Measurements from ENCODE around the gene FAM89A. TPM values are rescaled to one million over a fixed set of nuclear protein-coding genes. Genes with fewer than 3 reads are reported as not detected.

Gene FAM89A
- total and polyA plus RNA-seq, 9 of the 15 experiments (the other 6 are each of a cell fraction or from before 2014, with no cell fraction given), result 8.7 to 66.2 (median 43.3) TPM

GRCh38 chr1:230977761-230978490, 62.1 kb downstream of the FAM89A start:
- Histone ChIP-seq H3K4me3 (peak overlapping the region; percentile 62), H3K4me2 (ENCODE audit: insufficient read depth, low read length) (peak overlapping the region; percentile 92), H2AFZ (ENCODE audit: low read depth, low read length) (peak overlapping the region; percentile 3; the same call in 1 of the 2 replicates), H3K27me3 (ENCODE audit: control insufficient read depth in 2 of 2, insufficient read depth in 2 of 2, low read length in 2 of 2) (no peaks in the 10 kb centered on the region), H3K9ac (ENCODE audit: insufficient read depth in 1 of 2, low read depth in 2 of 2, low read length in 2 of 2) (peak overlapping the region; percentile 40 to 91), H4K20me1 (replicated peaks; ENCODE audit: control insufficient read depth, insufficient read depth, low read length) (peaks cover under 1% of the 10 kb centered on the region; the same call in 1 of the 2 replicates), H3K36me3 (ENCODE audit: control insufficient read depth, insufficient read depth, low read length) (peaks cover 39% of the 10 kb centered on the region), H3K27ac (ENCODE audit: extremely low read depth, low read depth, low read length) (peak overlapping the region; percentile 75; the same call in 2 of the 3 replicates), H3K4me1 (replicated peaks in 1 of 2; ENCODE audit: control insufficient read depth in 2 of 2, insufficient read depth in 2 of 2, low read length in 2 of 2) (peaks cover 19 to 35% of the 10 kb centered on the region in 2 experiments; a peak in 4 of 5 replicates), H3K9me1 (ENCODE audit: control insufficient read depth, insufficient read depth, low read length) (no peaks in the 10 kb centered on the region), H3K9me3 (replicated peaks; ENCODE audit: control insufficient read depth, insufficient read depth, low read depth, low read length) (no peaks in the 10 kb centered on the region; the same call in 1 of the 2 replicates), H3K79me2 (ENCODE audit: control insufficient read depth, insufficient read depth, low read length) (peaks cover 63% of the 10 kb centered on the region)
- intact Hi-C loops (cut with micrococcal nuclease) (loop anchor here (2.0 to 5.0 kb wide), 5 partner anchors 61 to 181 kb away; partner anchors contain the start of gene C1orf198), in situ Hi-C loops (cut with MboI) (no loop called here)
- ATAC-seq, result peak; percentile 2; the same call in 2 of the 3 replicates
- POLR2A ChIA-PET, result interaction anchor here (0.6 to 2.7 kb wide), 7 partner anchors 9 to 195 kb away, joined by 3 to 9 read pairs (median 3); no protein-coding TSS in a partner anchor
- CTCF ChIA-PET (ENCODE audit: low intra/inter-chr PET ratio), result interaction anchor here (0.5 kb wide), 1 partner anchor 559 kb away, joined by 3 read pairs; no protein-coding TSS in a partner anchor
- no peak for FAIRE-seq
- 2% methylated on average over 44 of the region's 52 CpGs for WGBS (ENCODE audit: insufficient coverage, low coverage, missing lambda C conversion rate)
- peak; percentile 40 to 66 (median 57) for DNase-seq (ENCODE audit: extremely low read depth in 1 of 4, low spot score in 3 of 4)
- no TSS peak for BruUV-seq (replicated peaks)
- TF ChIP-seq TFAP4 (CRISPR knock-in tag; IDR thresholded peaks at IDR 0.05; ENCODE audit: borderline replicate concordance) (0 out of 2 replicates have a peak, but pooled peaks have one; percentile 12), SAP30 (IDR thresholded peaks at IDR 0.05; ENCODE audit: borderline replicate concordance, insufficient read depth, low read depth, low read length, poor library complexity, severe bottlenecking) (peak; percentile 35), E2F3 (CRISPR knock-in tag; IDR thresholded peaks at IDR 0.05) (peak; percentile 76), RB1 (IDR thresholded peaks at IDR 0.05; ENCODE audit: low read depth) (peak; percentile 71), ZBTB33 (CRISPR knock-in tag; IDR thresholded peaks at IDR 0.05) (0 out of 2 replicates have a peak, but pooled peaks have one; percentile 11)

Measured in K562 (cell line).